ENCODE measurements around the gene KIRREL2.

The KIRREL2 gene

DNA sequence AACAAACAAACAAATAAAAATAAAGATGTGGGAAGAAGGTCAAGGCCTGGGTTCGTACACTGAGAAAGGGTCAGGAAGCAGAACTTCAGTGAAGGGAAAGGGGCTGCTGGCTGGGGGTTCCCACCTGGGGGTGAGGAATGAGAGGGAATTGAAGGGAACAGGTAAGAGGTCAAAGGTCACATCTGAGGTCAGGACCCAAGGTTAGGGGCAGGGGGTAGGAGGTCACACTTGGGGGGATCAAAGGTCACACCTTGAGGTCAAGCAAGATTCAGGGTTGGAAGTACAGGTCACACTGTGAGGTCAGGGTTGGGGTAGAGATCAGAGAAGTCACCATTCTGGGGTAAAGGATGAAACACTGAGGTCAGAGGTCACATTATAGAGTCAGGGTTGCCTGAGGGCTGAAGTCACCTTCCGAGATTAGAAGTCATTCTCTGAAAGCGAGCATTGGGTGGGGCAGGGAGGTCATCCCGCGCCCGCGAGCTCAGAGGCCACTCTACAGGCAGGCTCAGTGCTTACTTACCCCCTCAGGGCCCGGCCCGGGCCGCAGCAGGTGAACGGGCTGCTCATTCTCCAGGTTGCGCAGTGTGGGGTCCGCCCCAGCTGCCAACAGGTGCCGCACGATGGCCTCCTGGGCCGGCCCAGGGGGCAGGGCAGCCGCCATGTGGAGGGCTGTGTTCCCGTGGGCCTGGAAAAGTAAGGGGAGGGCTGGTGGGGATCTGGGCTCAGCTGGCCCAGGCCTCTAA lies 32.8 kb downstream of the KIRREL2 start (continued):
- TF ChIP-seq, protein P1, sequence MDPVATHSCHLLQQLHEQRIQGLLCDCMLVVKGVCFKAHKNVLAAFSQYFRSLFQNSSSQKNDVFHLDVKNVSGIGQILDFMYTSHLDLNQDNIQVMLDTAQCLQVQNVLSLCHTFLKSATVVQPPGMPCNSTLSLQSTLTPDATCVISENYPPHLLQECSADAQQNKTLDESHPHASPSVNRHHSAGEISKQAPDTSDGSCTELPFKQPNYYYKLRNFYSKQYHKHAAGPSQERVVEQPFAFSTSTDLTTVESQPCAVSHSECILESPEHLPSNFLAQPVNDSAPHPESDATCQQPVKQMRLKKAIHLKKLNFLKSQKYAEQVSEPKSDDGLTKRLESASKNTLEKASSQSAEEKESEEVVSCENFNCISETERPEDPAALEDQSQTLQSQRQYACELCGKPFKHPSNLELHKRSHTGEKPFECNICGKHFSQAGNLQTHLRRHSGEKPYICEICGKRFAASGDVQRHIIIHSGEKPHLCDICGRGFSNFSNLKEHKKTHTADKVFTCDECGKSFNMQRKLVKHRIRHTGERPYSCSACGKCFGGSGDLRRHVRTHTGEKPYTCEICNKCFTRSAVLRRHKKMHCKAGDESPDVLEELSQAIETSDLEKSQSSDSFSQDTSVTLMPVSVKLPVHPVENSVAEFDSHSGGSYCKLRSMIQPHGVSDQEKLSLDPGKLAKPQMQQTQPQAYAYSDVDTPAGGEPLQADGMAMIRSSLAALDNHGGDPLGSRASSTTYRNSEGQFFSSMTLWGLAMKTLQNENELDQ (tag by site-specific recombination; IDR thresholded peaks at IDR 0.05; ENCODE audit: low read depth), result no peak
- TF ChIP-seq ZEB2 (tag by site-specific recombination; IDR thresholded peaks at IDR 0.05) (peak; percentile 70; the same call in 1 of the 2 replicates), ZNF10 (tag by site-specific recombination; IDR thresholded peaks at IDR 0.05) (no peak), ZNF311 (tag by site-specific recombination; IDR thresholded peaks at IDR 0.05; ENCODE audit: borderline replicate concordance) (no peak), ZNF248 (tag by site-specific recombination; IDR thresholded peaks at IDR 0.05) (no peak), SP2 (tag by site-specific recombination; IDR thresholded peaks at IDR 0.05) (no peak), ZBTB7A (tag by site-specific recombination; IDR thresholded peaks at IDR 0.05; ENCODE audit: low read depth) (peak; percentile 72; the same call in 1 of the 2 replicates), ZNF654 (tag by site-specific recombination; IDR thresholded peaks at IDR 0.05; ENCODE audit: low read depth) (no peak), REPIN1 (tag by site-specific recombination; IDR thresholded peaks at IDR 0.05; ENCODE audit: low read depth) (no peak), ZNF366 (tag by site-specific recombination; conservative IDR thresholded peaks at IDR 0.05) (no peak), KLF7 (tag by site-specific recombination; IDR thresholded peaks at IDR 0.05; ENCODE audit: borderline replicate concordance) (no peak), ZNF768 (tag by site-specific recombination; IDR thresholded peaks at IDR 0.05) (no peak), ZNF785 (tag by site-specific recombination; IDR thresholded peaks at IDR 0.05) (no peak), ZNF548 (tag by site-specific recombination; IDR thresholded peaks at IDR 0.05) (no peak), ZNF302 (tag by site-specific recombination; IDR thresholded peaks at IDR 0.05; ENCODE audit: low read depth) (no peak), ZNF423 (tag by site-specific recombination; IDR thresholded peaks at IDR 0.05) (no peak), ZNF600 (tag by site-specific recombination; IDR thresholded peaks at IDR 0.05) (no peak), ZNF558 (tag by site-specific recombination; IDR thresholded peaks at IDR 0.05) (no peak), PRDM1 (tag by site-specific recombination; IDR thresholded peaks at IDR 0.05) (no peak), ZNF544 (tag by site-specific recombination; IDR thresholded peaks at IDR 0.05) (no peak), ZNF530 (tag by site-specific recombination; IDR thresholded peaks at IDR 0.05; ENCODE audit: low read depth) (no peak), HOXA7 (CRISPR knock-in tag; IDR thresholded peaks at IDR 0.05; ENCODE audit: borderline replicate concordance) (no peak)
- TF ChIP-seq, protein P2, sequence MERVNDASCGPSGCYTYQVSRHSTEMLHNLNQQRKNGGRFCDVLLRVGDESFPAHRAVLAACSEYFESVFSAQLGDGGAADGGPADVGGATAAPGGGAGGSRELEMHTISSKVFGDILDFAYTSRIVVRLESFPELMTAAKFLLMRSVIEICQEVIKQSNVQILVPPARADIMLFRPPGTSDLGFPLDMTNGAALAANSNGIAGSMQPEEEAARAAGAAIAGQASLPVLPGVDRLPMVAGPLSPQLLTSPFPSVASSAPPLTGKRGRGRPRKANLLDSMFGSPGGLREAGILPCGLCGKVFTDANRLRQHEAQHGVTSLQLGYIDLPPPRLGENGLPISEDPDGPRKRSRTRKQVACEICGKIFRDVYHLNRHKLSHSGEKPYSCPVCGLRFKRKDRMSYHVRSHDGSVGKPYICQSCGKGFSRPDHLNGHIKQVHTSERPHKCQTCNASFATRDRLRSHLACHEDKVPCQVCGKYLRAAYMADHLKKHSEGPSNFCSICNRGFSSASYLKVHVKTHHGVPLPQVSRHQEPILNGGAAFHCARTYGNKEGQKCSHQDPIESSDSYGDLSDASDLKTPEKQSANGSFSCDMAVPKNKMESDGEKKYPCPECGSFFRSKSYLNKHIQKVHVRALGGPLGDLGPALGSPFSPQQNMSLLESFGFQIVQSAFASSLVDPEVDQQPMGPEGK (tag by site-specific recombination; IDR thresholded peaks at IDR 0.05), result 0 out of 2 replicates have a peak, but pooled peaks have one; percentile 15
- TF ChIP-seq, protein P3, sequence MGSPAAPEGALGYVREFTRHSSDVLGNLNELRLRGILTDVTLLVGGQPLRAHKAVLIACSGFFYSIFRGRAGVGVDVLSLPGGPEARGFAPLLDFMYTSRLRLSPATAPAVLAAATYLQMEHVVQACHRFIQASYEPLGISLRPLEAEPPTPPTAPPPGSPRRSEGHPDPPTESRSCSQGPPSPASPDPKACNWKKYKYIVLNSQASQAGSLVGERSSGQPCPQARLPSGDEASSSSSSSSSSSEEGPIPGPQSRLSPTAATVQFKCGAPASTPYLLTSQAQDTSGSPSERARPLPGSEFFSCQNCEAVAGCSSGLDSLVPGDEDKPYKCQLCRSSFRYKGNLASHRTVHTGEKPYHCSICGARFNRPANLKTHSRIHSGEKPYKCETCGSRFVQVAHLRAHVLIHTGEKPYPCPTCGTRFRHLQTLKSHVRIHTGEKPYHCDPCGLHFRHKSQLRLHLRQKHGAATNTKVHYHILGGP (tag by site-specific recombination; IDR thresholded peaks at IDR 0.05), result no peak
- TF ChIP-seq, protein P4, sequence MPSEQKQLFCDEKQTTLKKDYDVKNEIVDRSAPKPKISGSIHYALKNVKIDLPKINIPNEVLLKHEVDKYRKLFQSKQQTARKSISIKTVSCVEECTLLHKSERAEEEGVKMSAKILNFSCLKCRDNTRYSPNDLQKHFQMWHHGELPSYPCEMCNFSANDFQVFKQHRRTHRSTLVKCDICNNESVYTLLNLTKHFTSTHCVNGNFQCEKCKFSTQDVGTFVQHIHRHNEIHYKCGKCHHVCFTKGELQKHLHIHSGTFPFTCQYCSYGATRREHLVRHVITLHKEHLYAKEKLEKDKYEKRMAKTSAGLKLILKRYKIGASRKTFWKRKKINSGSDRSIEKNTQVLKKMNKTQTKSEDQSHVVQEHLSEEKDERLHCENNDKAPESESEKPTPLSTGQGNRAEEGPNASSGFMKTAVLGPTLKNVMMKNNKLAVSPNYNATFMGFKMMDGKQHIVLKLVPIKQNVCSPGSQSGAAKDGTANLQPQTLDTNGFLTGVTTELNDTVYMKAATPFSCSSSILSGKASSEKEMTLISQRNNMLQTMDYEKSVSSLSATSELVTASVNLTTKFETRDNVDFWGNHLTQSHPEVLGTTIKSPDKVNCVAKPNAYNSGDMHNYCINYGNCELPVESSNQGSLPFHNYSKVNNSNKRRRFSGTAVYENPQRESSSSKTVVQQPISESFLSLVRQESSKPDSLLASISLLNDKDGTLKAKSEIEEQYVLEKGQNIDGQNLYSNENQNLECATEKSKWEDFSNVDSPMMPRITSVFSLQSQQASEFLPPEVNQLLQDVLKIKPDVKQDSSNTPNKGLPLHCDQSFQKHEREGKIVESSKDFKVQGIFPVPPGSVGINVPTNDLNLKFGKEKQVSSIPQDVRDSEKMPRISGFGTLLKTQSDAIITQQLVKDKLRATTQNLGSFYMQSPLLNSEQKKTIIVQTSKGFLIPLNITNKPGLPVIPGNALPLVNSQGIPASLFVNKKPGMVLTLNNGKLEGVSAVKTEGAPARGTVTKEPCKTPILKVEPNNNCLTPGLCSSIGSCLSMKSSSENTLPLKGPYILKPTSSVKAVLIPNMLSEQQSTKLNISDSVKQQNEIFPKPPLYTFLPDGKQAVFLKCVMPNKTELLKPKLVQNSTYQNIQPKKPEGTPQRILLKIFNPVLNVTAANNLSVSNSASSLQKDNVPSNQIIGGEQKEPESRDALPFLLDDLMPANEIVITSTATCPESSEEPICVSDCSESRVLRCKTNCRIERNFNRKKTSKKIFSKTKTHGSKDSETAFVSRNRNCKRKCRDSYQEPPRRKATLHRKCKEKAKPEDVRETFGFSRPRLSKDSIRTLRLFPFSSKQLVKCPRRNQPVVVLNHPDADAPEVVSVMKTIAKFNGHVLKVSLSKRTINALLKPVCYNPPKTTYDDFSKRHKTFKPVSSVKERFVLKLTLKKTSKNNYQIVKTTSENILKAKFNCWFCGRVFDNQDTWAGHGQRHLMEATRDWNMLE (tag by site-specific recombination; conservative IDR thresholded peaks at IDR 0.05; ENCODE audit: low read depth), result no peak
- TF ChIP-seq, protein P5, sequence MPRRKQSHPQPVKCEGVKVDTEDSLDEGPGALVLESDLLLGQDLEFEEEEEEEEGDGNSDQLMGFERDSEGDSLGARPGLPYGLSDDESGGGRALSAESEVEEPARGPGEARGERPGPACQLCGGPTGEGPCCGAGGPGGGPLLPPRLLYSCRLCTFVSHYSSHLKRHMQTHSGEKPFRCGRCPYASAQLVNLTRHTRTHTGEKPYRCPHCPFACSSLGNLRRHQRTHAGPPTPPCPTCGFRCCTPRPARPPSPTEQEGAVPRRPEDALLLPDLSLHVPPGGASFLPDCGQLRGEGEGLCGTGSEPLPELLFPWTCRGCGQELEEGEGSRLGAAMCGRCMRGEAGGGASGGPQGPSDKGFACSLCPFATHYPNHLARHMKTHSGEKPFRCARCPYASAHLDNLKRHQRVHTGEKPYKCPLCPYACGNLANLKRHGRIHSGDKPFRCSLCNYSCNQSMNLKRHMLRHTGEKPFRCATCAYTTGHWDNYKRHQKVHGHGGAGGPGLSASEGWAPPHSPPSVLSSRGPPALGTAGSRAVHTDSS (tag by site-specific recombination; IDR thresholded peaks at IDR 0.05), result no peak
- TF ChIP-seq, protein P6, sequence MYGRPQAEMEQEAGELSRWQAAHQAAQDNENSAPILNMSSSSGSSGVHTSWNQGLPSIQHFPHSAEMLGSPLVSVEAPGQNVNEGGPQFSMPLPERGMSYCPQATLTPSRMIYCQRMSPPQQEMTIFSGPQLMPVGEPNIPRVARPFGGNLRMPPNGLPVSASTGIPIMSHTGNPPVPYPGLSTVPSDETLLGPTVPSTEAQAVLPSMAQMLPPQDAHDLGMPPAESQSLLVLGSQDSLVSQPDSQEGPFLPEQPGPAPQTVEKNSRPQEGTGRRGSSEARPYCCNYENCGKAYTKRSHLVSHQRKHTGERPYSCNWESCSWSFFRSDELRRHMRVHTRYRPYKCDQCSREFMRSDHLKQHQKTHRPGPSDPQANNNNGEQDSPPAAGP (tag by site-specific recombination; IDR thresholded peaks at IDR 0.05), result 0 out of 2 replicates have a peak, but pooled peaks have one; percentile 48

Measured in HEK293 (cell line).